Bone marrow (tissue), 2 donors: ENCODE results near the gene BLTP3B.
A peak's percentile ranks its signal among the peaks of the same experiment; 100 is the strongest.

Source experiments
- DNase-seq, 2 donors: peaks; one replicate each; lab custom pipeline; 2025; lab: John Stamatoyannopoulos, UW

The BLTP3B gene

DNA sequence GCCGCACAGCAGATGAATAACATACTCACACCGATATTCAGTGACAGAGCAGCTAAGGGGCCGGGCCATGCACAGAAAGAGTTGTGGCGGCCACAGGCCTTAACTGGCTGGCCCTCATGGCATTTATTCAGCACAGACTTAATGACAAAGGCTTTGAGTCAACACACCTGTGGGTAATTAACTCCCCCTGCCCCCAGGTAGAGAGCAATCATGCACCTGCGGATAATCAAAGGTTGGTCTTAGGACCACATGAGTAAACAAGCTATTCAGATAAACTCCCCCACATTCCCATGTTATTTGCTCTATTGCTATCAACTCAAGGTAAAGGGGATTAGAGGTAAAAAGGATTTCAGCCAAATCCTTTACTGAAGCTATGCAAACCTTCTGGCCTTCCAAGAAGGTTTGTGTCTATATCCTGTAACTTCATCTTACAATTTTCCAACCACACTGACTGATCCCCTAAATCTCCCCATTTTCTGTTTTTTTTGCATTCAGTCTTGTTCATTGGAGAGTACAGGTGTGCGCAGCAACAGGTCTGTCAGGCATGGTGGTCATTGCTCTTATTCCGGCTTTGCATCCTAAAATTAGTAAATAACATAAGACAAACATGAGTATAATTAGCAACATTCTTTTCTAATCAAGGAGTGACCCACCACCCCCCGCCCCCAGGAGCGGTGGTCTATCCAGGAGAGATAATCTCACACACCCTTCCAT, 16.9 kb upstream of the BLTP3B start:
- no peak for DNase-seq

DNA sequence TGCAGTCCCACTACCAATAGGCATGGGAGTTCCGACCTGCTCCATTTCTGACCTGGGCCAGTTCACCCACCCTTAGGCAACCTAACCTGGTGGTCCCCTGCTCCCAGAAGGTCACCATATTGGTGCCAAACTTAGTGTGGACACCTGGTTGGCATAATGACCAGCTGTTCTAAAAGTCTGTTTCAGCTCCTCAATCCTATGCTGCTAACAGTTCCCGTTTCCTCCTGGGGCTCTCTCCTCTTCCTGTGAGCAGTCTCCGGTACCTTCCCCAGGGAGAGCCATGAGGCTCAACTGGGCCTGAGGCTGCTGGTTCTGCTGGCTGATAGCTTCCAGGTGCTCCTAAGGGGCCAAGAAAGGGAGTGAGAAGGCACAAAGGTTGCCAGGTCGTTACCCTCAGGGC, 15.9 kb upstream of the BLTP3B start:
- no peak for DNase-seq

DNA sequence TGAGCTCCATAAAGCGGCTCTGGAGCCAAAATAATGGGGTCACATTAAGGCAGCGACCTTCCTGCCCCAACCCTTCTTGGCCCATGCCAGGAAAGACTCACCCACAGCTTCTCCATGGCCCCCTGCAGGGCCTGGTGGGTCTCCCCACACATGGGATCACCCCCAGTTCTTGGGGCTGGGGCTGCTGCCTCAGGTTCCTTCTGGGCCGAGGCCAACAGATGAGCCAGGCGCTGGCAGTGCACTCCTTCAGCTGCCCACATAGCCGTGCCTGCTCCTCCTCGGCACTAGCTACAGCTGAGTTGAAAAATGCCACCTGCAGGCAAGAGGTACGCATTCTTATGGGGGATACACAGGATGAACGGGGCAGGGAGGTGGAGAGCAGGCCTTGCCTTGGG, 14.8 kb upstream of the BLTP3B start:
- DNase-seq: no peak

DNA sequence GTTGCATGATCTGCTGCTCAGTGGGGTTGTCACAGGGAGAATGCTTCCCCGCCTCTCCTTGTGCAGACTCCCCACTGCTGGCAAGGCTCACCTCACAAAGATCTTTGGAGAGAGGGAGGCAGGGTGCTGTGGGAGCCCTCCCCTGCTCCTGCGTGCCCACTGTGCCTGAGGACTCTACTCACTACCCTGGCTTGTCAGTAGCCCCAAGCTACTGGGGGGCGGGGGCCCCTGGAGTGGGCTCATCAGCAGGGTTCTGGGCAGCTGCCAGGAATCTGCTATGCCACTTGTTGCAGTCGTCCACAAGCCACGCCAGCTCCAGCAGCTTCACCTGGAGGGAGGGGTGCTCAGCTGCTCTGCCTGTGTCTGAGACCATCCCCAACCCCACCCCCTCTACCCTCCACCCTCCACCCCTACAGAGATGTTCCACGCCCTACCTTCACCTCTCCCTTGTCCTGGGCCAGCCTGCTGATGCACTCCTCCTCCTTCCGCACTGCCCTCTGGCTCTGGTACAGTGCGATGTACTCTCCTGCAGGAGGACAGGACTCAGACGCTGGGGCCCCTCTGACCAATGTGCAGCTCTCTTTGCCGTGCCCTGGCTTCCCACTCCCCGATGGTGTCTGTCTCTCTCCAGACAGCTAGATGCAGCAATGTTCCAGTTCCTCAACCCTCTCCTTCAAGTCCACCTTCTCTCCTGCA, 14.2 kb upstream of the BLTP3B start:
- no peak for DNase-seq

DNA sequence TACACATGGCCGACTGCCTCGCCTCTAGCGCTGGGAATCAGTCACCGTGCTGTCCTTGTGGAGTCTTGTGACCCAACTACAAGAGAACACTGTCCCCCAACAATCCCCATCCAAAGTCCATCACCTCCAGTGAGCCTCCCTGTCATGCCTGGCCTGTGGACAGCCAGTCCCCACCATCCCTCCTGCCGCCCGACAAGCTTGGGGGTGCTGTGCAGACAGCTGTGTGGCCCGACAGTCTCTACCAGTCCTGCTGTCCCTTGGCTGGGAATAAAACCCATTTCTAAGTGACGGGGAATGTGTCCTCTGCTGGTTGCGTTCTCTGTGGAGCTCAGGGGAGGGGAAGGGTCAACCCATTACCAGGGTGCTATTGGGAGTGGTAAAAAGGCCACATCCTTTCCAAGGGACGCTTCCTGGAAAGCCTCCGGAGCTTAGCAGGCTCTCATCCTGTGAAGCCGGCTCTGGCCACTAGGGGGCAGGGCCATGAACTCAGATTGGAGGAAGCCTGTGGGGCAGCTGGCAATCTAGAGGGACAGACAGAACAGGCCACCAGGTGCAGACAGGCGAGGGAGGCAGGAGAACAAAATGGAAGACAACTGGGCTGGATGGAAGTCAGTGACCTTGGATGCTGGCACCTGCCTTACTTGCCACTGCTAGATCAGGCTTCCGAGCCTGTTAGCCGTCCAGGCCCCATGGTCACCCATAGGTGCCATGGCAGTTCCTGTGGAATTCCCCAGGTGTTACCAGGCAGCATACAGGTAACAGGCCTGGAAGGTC, 12.0 kb upstream of the BLTP3B start:
- DNase-seq: peak; percentile 21 to 34

DNA sequence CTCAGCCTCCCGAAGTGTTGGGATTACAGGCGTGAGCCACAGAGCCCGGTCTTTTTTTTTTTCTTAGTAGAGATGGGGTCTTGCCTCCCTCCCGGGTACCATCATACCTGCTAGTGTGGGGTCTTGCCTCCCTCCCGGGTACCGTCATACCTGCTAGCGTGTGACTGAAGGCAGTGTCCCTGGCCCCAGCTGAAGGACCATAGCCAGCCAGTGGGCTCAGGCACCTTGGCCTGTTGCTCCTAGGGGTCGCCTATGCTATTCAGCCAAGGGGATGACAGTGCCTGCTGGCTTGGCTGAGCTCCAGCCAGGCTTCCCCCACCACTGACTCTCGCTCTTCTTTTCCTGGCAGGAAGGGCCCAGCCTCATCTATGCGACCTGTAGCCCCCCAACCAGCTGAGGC, 10.5 kb upstream of the BLTP3B start:
- DNase-seq: no peak

DNA sequence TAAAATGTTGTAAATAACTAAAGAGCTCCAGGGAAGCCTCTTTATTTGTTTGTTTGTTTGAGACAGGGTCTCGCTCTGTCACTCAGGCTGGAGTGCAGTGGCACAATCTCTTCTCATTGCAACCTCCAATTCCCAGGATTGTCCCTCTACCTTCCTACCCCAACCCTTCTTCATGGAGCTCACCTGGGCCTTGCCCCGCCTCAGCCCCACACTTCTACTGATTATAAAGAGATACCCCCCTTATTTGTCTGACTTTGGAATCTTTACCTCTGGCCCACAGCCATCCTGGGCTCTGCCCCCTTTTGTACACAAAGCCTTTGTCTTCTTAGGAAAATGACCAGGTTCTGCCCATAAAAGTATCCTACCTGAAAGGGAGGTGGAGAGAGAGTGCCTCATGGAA, 9.1 kb upstream of the BLTP3B start:
- no peak for DNase-seq

DNA sequence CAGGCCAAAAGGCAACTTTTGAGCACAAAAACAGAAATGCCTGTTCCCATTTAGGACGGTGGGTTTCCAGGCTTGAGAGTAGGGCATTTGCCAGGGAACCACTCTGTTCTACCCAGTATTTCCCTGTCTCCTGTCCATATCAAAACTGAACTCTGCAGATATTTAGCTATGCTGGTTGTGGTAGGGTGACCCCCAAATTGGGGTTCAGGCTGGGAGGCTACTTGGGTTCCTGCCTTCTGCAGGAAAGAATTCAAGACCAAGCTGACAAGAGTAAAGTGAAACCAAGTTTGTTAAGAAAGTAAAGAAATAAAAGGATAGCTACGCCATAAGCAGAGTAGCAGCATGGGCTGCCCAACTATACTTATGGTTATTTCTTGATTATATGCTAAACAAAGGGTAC, 3.6 kb upstream of the BLTP3B start:
- no peak for DNase-seq

DNA sequence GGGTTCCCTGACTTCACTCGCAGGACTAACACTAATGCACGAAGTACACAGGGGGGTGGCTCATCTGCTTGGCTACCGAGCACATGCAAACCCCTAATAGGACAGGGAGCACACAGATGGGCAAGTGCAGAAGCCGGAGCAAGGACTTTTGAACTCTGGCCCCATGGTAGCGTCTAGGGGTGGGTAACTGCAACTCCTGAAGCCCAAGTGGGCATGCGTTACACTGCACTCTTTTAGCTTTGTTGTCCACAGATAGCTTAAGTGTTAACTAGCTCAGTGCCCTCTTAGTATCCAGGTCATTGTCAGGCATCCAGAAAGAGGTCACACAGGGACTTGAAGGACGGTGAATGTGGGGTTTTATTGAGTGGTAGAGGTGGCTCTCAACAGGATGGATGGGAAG, 3.0 kb upstream of the BLTP3B start:
- DNase-seq: no peak

DNA sequence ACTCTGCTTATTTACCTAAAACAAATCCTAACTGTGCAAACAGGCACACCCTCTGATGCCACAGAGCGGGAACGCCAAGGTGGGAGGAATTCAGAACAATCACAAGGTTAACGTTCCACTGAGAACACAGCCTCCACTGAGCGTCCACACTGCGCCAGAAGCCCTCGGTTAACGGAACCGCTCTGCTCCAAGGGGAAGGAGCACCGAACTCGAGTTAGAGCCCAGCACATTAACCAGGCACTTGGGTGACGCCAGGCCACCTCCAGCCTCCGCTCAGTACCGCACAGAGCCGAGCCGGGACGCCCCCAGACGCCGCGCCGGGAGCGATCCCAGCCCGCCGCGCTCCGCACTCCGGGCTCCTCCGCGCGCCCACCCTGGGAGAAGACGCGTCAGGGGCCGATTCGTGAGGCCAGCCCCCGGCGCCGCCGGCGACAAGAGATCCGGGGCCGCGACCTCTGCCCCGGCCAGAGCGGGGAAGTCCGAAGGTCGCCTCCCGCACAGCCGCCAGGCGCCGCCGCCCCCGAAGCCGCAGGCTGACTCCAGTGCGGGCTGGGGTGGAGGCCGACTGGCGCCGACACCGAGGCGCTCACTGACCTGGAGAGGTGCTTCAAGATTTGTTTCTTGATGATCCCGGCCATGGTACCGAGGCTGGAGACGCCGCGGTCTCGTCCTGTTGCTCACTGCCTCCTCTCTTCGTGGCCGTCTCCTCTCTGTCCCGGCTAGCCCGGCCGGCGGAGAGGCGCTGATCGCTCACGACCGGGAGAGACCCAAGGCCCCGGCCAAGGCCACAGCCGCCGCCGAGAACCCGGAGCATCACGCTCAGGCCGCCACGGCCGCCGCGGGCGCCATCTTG, 450 bp downstream of the BLTP3B start:
- DNase-seq: peak in 1 of 2 donors; percentile 43

DNA sequence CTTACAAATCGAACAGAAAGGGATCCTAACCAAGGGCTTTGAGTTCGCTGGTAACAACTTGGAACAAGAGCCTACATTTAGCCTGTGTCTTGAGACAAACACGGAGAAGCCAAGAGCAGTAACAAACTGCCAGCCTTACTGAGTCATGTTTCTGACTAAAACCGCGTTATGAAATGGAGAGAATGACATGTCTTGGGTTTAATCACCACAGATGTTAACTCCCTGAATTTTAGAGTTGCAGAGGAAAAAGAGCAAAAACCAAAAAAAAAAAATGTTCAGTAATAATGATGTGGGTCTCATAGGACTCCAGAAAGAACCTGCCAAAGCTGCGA, 1.0 kb downstream of the BLTP3B start:
- peak in 1 of 2 donors; percentile 59 for DNase-seq

DNA sequence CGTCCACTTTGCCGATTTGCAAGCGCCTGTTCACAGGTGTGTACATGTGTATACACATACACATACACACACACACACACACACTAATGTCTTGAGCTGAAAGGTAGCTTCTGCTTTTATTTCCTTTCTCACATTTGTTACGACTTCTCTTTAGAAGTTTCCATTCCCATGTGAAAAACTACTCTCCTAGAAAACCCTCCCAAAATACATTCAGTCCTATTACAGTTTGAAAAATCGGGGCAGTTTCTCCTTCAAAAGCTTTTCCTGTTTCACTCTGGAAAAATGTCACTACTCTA, 3.9 kb downstream of the BLTP3B start:
- DNase-seq: no peak

DNA sequence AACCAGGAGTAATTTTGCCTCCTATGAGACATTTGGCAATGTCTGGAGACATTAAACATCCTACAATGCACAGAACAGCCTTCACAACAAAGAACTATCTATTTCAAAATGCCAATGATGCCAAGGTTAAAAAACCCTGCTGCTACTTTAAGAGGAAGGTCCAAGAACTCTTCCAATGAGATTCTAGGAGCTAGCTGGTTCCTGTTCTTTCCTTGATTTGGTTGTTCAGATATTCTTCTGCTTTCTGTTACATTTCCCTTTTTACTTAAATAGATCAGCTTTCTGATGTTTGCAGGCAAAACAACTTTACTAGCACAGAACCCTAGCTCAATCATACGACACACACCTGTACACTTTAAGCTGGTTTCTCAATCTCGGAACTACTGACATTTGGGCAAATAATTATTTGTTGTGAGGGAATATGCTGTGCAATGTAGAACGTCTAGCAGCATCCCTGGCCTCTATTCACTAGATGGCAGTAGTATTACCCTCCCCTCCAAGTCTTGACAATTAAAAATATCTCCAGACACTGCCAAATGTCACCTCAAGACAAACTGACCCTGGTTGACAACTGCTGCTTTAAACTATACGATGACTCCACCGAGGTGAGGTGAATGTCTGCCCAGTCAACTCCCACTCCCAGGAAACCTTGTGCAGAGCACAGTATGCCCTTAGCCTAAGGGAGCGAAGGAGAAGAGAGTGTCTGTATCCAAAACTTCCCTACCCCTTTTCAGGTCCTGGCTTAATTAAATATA, 4.4 kb downstream of the BLTP3B start:
- DNase-seq: peak in 1 of 2 donors; percentile 52

DNA sequence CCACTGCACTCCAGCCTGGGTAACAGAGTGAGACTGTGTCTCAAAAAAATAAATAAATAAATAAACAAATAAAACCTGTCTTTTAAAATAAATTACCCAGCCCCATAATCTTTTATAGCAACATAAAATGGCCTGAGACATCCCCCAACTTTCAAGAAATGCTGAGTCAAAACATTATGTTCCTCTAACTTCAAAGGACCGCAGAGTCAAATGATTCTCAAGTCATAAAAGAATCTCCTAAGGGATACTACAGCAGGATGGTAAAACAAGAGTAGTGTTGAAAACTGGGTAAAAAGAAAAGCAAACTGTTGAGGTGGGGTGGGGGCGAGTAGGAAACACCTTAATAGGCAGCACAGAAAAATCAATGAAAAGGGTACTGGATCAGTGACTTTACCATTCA, 9.5 kb downstream of the BLTP3B start:
- DNase-seq: no peak

DNA sequence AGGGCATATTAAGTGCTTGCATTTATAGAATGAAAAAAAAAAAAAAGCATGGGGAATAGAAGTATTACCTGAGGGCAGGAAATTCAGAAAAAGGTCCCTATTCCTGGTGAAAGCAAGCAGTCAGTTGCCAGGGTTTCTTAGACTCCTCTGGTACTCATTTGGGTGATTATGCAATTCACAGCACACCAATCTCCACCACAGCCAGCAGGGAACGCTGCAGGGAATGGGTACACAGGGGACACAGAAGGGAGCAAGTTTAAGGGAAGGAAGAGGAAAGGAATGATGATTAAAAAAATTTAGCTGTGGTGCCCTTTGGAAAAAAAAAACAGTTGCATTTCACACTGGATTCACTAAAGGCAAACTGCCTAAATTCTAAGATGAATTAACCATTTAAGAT, 14.2 kb downstream of the BLTP3B start:
- peak in 1 of 2 donors; percentile 14 for DNase-seq

DNA sequence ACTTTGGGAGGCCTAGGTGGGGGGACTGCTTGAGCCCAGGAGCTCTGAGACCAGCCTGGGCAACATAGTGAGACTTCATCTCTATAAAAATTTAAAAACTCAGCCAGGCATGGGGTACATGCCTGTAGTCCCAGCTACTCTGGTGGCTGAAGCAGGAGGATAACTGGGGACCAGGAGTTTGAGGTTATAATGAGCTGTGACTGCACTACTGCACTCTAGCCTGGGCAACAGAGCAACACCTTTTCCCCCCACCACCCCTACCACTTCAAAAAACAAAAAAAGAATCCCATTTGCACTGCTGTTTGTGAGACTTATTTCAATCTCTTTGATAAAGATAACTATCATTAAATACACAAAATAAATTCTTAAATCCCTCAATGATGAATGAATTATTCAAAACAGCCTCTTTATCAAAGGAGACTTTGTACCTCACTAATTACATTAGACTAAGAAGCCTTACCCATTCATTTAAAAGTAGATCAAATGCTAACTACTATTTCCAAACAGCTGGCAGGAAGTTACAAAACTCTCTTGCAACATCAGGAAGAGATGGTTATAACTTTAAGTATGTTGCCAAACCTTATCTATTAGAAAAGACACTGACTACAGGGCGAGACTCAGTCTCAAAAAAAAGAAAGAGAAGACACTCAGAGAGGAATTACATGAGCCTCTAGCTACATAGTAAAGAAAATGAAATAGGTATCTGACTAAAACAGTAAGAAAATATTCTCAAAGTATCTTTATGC, 14.7 kb downstream of the BLTP3B start:
- peak in 1 of 2 donors; percentile 72 for DNase-seq

DNA sequence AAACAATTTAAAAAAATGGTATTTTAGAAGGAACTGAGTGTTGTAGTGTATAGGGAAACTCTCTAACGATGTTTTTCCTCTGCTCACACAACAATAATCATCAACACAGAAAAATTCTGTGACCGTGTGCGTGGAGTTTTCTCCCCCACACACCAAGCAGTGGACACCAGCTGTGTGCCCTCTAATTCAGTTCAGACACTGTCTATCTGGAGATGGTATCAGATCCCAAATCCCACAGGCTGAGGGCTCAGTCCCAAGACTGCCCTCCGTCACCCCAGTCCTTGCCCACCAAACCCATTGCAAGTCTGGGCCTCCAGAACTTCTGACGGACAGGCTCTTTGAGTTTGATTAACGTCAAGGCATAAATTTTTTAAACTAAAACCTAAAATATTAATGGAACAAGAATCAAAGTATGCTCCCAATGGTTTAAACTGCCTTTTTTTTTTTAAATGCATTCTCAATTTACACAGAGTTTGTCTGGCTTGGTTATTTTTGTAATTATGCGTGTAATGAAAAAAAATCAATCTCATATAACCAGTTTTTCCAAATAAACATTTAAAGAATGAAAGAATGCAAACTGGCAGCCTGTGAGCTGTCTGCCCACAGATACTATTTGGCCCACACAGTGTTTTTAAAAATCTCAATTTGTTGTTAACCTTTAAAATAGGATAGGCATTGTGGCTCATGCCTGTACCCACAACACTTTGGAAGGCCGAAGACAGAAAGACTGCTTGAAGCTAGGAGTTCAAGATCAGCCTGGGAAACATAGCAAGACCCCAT, 19.2 kb downstream of the BLTP3B start:
- no peak for DNase-seq

DNA sequence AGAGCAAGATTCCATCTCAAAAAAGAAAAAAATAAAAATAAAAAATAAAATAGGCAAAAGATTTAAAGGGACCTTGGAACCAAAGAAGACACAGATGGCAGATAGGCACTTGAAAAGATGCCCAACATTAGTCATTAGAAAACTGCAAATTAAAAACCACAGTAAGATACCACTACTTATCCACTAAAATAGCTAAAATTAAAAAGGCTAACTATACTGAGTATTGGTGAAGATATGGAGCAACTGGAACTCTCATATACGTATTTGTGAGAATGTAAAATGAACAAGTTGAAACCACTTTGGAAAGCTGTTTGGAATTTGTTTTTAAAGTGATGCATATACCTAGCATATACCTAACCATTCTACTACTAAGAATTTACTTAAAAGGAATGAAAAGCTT, 22.3 kb downstream of the BLTP3B start:
- DNase-seq: no peak

DNA sequence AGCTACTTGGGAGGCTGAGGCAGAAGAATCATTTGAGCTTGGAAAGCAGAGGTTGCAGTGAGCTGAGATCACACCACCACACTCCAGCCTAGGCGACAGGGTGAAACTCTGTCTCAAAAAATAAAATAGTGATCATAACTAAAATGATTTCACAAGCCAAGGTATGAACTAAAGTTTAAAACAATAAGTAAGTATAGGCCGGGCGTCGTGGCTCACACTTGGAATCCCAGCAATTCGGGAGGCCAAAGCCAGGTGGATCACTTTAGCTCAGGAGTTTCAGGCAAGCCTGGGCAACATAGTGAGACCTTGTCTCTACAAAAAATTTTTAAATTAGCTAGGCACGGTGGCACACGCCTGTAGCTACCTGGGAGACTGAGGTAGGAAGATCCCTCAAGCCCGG, 27.4 kb downstream of the BLTP3B start:
- DNase-seq: no peak

DNA sequence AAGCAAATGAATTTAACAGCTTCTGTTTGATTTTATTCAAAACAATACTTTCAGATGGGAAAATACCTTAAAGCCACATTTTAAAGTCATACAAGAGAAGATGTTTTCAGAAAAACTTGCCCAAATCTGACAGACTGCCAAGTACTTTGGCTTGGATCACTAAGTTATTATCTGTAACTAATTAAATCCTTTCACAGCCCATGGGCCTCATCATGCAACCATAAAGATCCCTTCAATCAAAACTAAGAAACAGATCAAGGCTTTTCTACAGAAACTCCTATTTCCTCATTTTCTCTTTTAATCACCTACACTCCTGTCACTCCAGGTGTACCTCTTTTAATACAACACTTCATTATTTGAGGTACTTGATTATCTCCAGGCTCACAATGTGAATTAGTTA, 28.1 kb downstream of the BLTP3B start:
- DNase-seq: no peak
